ENCODE data around the gene AGXT2. TPM values are rescaled to one million over a fixed set of nuclear protein-coding genes. Genes with fewer than 3 reads are reported as not detected.

AGXT2 gene
- total RNA-seq, 4 donors from 2014 or later: not detected

DNA sequence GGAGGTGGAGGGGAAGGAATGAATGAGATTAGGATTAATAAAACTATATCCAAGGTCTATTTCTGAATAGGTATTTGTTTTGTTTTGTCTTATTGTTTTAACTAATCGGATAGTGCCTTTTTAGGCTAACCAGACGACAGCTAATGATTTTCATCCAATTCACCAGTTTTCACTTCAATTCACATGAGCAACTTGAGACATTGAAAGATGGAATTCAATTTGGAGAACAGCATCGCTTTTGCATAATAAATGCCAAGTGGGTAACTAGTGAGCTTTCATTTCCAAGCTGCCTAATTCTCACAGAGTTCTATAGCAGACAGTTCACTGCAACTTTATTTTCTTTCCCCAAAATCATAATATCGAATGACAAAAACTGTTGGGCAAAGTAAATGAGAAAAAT lies 5.0 kb downstream of the AGXT2 start:
- no peak for TF ChIP-seq CTCF (IDR thresholded peaks at IDR 0.05; ENCODE audit: low read depth)

- TF ChIP-seq CTCF (IDR thresholded peaks at IDR 0.05; ENCODE audit: low read depth): no peak
Measured at GRCh38 chr5:35041261-35041660, 6.5 kb downstream of the AGXT2 start.

GRCh38 chr5:35038891-35039290 lies 8.9 kb downstream of the AGXT2 start:
- TF ChIP-seq CTCF (IDR thresholded peaks at IDR 0.05; ENCODE audit: low read depth): no peak

DNA sequence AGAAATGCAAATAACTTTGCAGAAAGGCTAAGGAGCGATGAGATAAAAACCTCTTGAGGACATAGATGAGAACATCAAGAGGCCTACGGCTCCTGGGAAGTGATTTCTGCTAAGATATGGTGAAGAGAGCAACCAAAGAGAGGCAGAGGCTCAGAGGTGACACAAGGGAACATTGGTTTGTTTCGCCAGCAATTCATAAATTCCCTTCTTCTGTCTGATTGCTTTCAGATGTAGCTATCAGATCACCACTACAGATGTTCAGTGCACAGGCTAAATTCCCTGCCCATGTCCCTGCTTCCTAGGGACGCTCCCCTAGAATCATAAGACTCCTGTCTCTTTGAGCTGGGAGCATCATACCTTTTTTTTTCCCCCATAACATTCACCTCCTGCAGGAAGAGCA lies 11.2 kb downstream of the AGXT2 start:
- TF ChIP-seq CTCF (IDR thresholded peaks at IDR 0.05; ENCODE audit: low read depth): no peak

DNA sequence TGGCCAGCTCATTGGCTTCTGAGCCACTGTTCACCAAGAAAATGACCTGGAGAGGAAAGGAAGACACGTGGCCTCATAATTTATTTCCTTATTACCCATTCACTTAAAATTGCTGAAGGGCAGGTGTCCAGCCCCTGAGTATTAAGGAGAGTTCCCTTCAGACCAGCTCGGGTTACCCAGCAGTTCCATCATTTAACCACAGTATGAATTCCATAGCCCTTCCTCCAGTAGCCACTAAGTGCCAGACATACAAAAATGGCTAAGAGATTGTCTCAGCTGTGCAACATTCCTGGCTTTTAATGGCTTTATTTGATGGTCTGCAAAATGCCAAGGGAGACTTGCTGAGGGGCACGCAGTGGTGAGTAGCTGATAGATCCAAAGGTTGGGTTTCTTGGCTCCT lies 12.5 kb downstream of the AGXT2 start:
- no peak for TF ChIP-seq CTCF (IDR thresholded peaks at IDR 0.05; ENCODE audit: low read depth)

GRCh38 chr5:35032356-35032755 lies 15.4 kb downstream of the AGXT2 start:
- TF ChIP-seq CTCF (IDR thresholded peaks at IDR 0.05; ENCODE audit: low read depth): no peak

GRCh38 chr5:35031276-35031675 lies 16.5 kb downstream of the AGXT2 start:
- no peak for TF ChIP-seq CTCF (IDR thresholded peaks at IDR 0.05; ENCODE audit: low read depth)
